BE2C (cell line): ENCODE data around the gene SLC35E3.

Experiments used
- DNase-seq: peaks from one replicate; pipeline ENCODE4 v3.0.0-alpha.2; 2020
- H3K27me3 ChIP-seq: fragments of 250-450 bp; sonication (Bioruptor Pico); 2 replicates; pipeline ENCODE4 v1.5.1; 2020; ENCODE audit warnings: mild to moderate bottlenecking
- H3K36me3 ChIP-seq: fragments of 250-450 bp; sonication (Bioruptor Pico); 2 replicates; pipeline ENCODE4 v1.5.1; 2020; ENCODE audit warnings: mild to moderate bottlenecking
- H3K4me1 ChIP-seq: fragments of 250-450 bp; sonication (Bioruptor Pico); 2 replicates; pipeline ENCODE4 v1.5.1; 2020
- H3K4me3 ChIP-seq: 2 replicates; pipeline ENCODE4 v1.5.1; 2011; ENCODE audit warnings: low read depth, low read length
- H3K9me3 ChIP-seq: fragments of 250-450 bp; sonication (Bioruptor Pico); 2 replicates; pipeline ENCODE4 v1.5.1; 2020
- CTCF ChIP-seq: IDR thresholded peaks from 2 replicates; pipeline ENCODE4 v1.5.1; 2012; ENCODE audit warnings: mild to moderate bottlenecking, low read depth, low read length

SLC35E3 gene

GRCh38 chr12:68828672-68829068 is 82.7 kb downstream of the SLC35E3 start:
- Histone ChIP-seq H3K9me3 (no peaks in the 10 kb centered on the region), H3K27me3 (no peaks in the 10 kb centered on the region), H3K4me1 (no peaks in the 10 kb centered on the region), H3K36me3 (peaks cover 41% of the 10 kb centered on the region), H3K4me3 (no peak overlapping the region)
- no peak for TF ChIP-seq CTCF
- no peak for DNase-seq
